Panc1 (cell line): ENCODE results near the gene HAPLN1. TPM values are rescaled to one million over a fixed set of nuclear protein-coding genes. Genes with fewer than 3 reads are reported as not detected.

Source experiments
- ATAC-seq: fragments of 200-7000 bp; cut with Tn5 transposase; 2 replicates; pipeline ENCODE4 v1.9.1; 2020; ENCODE audit warnings: mild to moderate bottlenecking, moderate library complexity
- BruUV-seq: library from RNA; stranded (reverse); fragments of 400-500 nt; replicated peaks from 2 replicates; lab custom pipeline; 2021; lab: Mats Ljungman, UMichigan
- CTCF ChIA-PET: fragments of 300-600 bp; sonication (Branson Sonifier 250); formaldehyde crosslinking; loops from one replicate; lab custom pipeline; 2022; ENCODE audit warnings: antibody characterized with exemption; lab: Charles Lee
- POLR2A ChIA-PET: fragments of 300-600 bp; sonication (Branson Sonifier 250); formaldehyde crosslinking; loops from one replicate; lab custom pipeline; 2022; ENCODE audit warnings: antibody characterized with exemption; lab: Charles Lee
- DNase-seq: peaks from one replicate; pipeline ENCODE4 v3.0.0-alpha.2; 2010; ENCODE audit warnings: low read depth, low spot score
- H3K27ac ChIP-seq: 2 replicates; pipeline ENCODE4 v1.5.1; 2011; ENCODE audit warnings: mild to moderate bottlenecking, low read length, inconsistent platforms
- H3K27me3 ChIP-seq: fragments of 200-500 bp; sonication (Bioruptor generic); 2 replicates; pipeline ENCODE4 v1.6.0; 2014; ENCODE audit warnings: low read length, inconsistent platforms; ENCODE audit not compliant: control insufficient read depth, insufficient read depth
- H3K36me3 ChIP-seq: fragments of 200-500 bp; sonication (Bioruptor generic); 2 replicates; pipeline ENCODE4 v1.5.1; 2014; ENCODE audit warnings: inconsistent platforms, mild to moderate bottlenecking, low read length, moderate library complexity; ENCODE audit not compliant: control insufficient read depth, insufficient read depth
- H3K4me1 ChIP-seq: 2 replicates; pipeline ENCODE4 v1.5.1; 2011; ENCODE audit warnings: inconsistent platforms, mild to moderate bottlenecking, low read length, moderate library complexity; ENCODE audit not compliant: control insufficient read depth, insufficient read depth
- H3K4me3 ChIP-seq, 2 experiments: 2 replicates each; pipeline ENCODE4 v1.5.1; 2011 to 2012; ENCODE audit warnings: low read depth in 2 of 2, low read length in 2 of 2, mild to moderate bottlenecking in 2 of 2, inconsistent platforms in 1 of 2, moderate library complexity in 1 of 2
- H3K9me3 ChIP-seq: fragments of 200-500 bp; sonication (Bioruptor generic); 2 replicates; pipeline ENCODE4 v1.5.1; 2014; ENCODE audit warnings: low read depth, mild to moderate bottlenecking, inconsistent platforms, low read length, moderate library complexity; ENCODE audit not compliant: control insufficient read depth, insufficient read depth
- CTCF ChIP-seq: fragments of 450-650 bp; IDR thresholded peaks from 2 replicates; pipeline ENCODE4 v1.5.1; 2017; ENCODE audit warnings: mild to moderate bottlenecking
- POLR2AphosphoS5 ChIP-seq: IDR thresholded peaks from 2 replicates; pipeline ENCODE4 v1.6.1; 2012; ENCODE audit warnings: mild to moderate bottlenecking, low read depth, low read length, moderate library complexity
- REST ChIP-seq, 2 experiments: IDR thresholded peaks; 2 replicates each; pipeline ENCODE4 v1.6.1; 2011 to 2012; ENCODE audit warnings: low read depth in 2 of 2, control low read depth in 1 of 2, low read length in 1 of 2, mild to moderate bottlenecking in 1 of 2, moderate library complexity in 1 of 2; ENCODE audit not compliant: insufficient read depth in 1 of 2
- SIN3A ChIP-seq: IDR thresholded peaks from 2 replicates; pipeline ENCODE4 v1.6.1; 2012; ENCODE audit warnings: low read depth, mild to moderate bottlenecking, low read length, moderate library complexity, borderline replicate concordance; ENCODE audit not compliant: insufficient read depth
- TCF7L2 ChIP-seq: IDR thresholded peaks from 2 replicates; pipeline ENCODE4 v1.6.1; 2011; ENCODE audit warnings: mild to moderate bottlenecking, low read depth, low read length, inconsistent platforms
- in situ Hi-C: cut with HindIII; loops from 2 replicates; pipeline ENCODE4 v1.10.0; 2016; ENCODE audit warnings: low sequenced_read_pairs, low pct_unique_long_range_greater_than_20kb
- intact Hi-C: fragments of 100-400 bp; cut with micrococcal nuclease; formaldehyde crosslinking; loops from one replicate; pipeline ENCODE4 v1.10.0; 2022; ENCODE audit not compliant: unreplicated experiment
- total RNA-seq: library from RNA; stranded (reverse); gene quantifications from one replicate; pipeline ENCODE4 v1.2.1, GENCODE V29; 2021; ENCODE audit not compliant: unreplicated experiment

HAPLN1 gene
- total RNA-seq, 1 experiment from 2014 or later = 0.13 TPM

GRCh38 chr5:83683836-83684235 lies 36.8 kb downstream of the HAPLN1 start:
- ATAC-seq (no peak), DNase-seq (no peak)
- in situ Hi-C loops = no loop called here
- intact Hi-C loops = no loop called here
- no peak overlapping the region for H3K27ac ChIP-seq
- CTCF ChIA-PET = no interaction called here
- no peaks in the 10 kb centered on the region for H3K9me3 ChIP-seq
- BruUV-seq = no TSS peak
- H3K4me3 ChIP-seq = no peak overlapping the region
- no peaks in the 10 kb centered on the region for H3K27me3 ChIP-seq
- no peaks in the 10 kb centered on the region for H3K4me1 ChIP-seq
- no peak for TF ChIP-seq TCF7L2
- TF ChIP-seq REST (IDR thresholded peaks at IDR 0.05; ENCODE audit: insufficient read depth in 1 of 2, low read depth in 2 of 2, low read length in 1 of 2) = no peak
- TF ChIP-seq POLR2AphosphoS5 = no peak
- TF ChIP-seq CTCF = no peak
- TF ChIP-seq SIN3A = no peak
- no peaks in the 10 kb centered on the region for H3K36me3 ChIP-seq
- POLR2A ChIA-PET = no interaction called here

- Histone ChIP-seq H3K27ac (no peak overlapping the region), H3K36me3 (no peaks in the 10 kb centered on the region), H3K9me3 (no peaks in the 10 kb centered on the region), H3K4me1 (no peaks in the 10 kb centered on the region), H3K27me3 (no peaks in the 10 kb centered on the region), H3K4me3 (no peak overlapping the region)
- POLR2A ChIA-PET = no interaction called here
- in situ Hi-C loops = no loop called here
- no peak for TF ChIP-seq CTCF
- intact Hi-C loops = no loop called here
- DNase-seq (no peak), ATAC-seq (no peak)
- CTCF ChIA-PET = no interaction called here
- BruUV-seq = no TSS peak
Measured at GRCh38 chr5:83672646-83673045, 48.0 kb downstream of the HAPLN1 start.

GRCh38 chr5:83672158-83672557 lies 48.5 kb downstream of the HAPLN1 start:
- no peaks in the 10 kb centered on the region for H3K27me3 ChIP-seq
- in situ Hi-C loops (no loop called here), intact Hi-C loops (no loop called here)
- ChIA-PET POLR2A (no interaction called here), CTCF (no interaction called here)
- no peaks in the 10 kb centered on the region for H3K36me3 ChIP-seq
- no peaks in the 10 kb centered on the region for H3K4me1 ChIP-seq
- no peak overlapping the region for H3K27ac ChIP-seq
- H3K9me3 ChIP-seq = no peaks in the 10 kb centered on the region
- no peak overlapping the region for H3K4me3 ChIP-seq
- ATAC-seq = no peak
- no peak for DNase-seq
- no peak for TF ChIP-seq TCF7L2
- no peak for TF ChIP-seq REST (IDR thresholded peaks at IDR 0.05; ENCODE audit: insufficient read depth in 1 of 2, low read depth in 2 of 2, low read length in 1 of 2)
- TF ChIP-seq SIN3A = no peak
- TF ChIP-seq CTCF = no peak
- TF ChIP-seq POLR2AphosphoS5 = no peak
- BruUV-seq = no TSS peak
